HG03575 (cell line): ENCODE data around the gene GALK1.
A peak's percentile ranks its signal among the peaks of the same experiment; 100 is the strongest.
"Not testable (repeated sequence)": the region's sequence is repeated elsewhere in the genome, so short reads cannot be mapped to it uniquely, and the experiment has no call there.

Source experiments
- ATAC-seq: cut with Tn5 transposase; IDR thresholded peaks from one replicate; pipeline ENCODE4 v1.9.1; 2021; ENCODE audit not compliant: unreplicated experiment, insufficient number of reproducible peaks, low FRiP score; ENCODE audit errors: extremely low read depth

GALK1 gene

DNA sequence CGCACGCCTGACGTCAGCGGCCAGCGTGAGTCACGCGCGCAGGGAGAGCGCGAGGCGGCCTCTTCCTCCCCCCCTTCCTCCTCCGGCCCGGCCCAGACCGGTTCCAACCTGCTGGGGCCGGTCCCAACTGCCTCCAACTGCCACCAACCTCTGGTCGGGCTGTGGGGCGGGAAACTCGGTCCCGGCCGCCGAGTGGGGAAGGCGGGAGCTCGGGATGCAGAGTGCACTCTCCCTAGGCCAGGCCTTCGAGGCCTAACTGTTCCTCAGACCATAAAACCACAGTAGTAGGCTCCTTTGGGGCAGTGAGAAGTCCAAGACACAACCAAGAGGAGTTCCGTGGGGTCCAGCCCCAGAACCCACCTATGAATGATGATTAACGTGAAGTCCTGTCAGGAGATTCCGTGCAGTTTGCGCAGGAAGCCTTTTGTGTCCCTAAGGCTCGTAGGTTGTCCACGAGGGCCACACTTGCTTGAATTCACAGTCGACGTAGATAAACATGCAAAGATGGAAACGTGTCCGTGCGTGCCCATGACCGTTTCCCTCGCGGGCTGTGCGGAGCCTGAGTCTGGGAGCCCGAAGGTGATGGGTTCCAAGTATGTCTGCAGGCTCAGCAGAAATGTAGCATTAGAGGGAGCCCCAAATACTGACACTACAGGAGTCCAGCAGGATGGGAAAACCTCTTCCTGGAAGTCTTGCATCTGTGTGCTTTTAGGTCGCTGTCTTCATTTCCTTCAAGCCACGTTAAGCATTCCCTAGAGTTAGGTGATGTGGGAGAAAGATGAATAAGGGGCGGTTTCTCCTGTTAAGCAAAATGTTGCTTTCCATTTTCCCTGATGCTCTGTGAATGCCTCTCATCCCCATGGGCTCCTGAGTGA, 20.3 kb upstream of the GALK1 start:
- ATAC-seq, result no peak

DNA sequence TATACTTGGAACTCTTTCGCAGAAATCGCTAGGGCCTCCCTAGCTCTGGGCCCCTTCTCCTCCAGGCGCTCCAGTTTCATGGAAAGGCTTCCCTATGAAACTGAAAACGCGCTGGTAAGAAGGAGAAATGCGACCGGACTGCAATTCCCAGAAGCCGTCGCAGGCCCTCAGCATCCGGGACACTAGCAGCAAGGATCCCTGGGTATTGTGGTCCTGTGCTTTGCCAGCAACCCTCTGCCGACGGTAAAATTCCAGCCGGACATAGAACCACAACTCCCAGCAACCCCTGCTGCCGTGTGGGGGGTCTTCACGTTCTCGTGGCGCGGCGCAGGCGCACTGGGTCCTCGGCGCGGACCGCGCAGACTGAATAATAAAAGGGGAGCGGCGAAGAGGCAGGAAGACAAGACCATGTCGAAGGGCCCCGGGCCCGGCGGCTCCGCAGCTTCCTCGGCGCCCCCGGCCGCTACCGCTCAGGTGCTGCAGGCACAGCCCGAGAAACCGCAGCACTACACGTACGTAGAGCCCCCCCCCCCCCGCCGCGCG, 19.6 kb upstream of the GALK1 start, which contains the start of gene UNK:
TSS of gene UNK (plus strand) at position 334 of the 543 bp plus-strand sequence. CDS start at position 409, 75 bp downstream.
- ATAC-seq, result no peak

DNA sequence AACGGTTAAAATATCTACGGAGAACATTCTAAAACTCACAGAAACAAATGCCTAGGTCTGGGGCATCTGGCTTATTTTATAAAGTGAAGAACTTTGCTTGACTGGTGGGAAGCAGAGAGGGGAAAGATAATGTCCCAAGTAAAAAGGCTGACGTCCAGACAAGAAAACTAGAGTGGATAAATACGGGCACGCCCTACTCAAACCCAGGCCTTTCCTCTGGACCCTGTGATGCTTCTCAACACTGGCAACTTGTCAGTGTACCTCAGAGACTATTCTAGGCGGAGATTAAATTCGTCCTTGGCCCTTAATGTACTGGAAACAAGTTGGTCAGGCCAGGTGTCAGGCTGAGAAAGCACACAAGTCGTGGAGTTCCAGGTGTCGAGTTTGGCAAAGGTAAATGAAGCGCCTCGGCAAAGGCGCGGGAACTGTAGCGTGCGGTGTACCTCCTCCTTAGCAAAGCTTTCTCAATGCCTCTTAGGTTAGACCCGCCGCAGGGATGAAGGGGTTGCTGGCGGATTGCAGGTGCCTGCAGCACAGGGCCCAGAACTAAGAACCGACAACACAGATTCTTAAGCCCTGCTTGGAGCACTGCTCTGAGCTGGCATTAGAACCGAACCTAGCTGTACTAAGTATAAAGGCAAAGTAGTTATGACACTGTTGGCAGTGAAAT, 18.9 kb upstream of the GALK1 start:
- ATAC-seq, result no peak

DNA sequence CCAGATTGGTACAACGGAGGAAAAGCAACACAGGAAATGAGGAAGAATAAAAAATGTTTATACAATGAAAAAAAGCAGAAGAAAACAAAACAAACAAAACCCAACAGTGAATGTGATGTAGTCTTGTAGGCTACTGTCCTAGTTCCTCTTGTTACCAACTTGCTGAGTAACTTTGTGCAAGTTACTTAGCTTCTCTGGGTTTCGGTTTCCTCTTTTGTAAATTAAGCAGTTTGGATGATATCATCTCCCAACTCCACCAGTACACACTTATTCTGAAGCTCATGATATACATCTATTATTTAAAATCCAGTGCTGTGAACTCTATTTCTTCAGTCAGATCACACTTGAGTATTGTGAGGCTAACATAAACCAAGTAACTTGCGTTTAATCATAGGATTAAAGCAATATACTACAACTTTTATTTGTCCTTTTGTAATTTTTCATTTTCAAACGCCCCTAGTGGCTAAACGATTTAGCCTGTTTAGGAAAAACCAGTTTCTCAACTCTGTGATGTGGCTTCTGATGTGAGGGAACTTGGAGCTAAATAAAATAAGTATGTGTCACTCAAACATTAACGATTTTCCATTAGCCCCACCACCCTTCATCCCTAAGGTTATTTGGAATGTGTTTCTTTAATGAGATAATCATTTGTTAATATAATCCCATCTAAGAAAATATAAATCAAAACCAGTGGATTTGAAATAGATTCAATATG, 18.2 kb upstream of the GALK1 start:
- no peak for ATAC-seq

DNA sequence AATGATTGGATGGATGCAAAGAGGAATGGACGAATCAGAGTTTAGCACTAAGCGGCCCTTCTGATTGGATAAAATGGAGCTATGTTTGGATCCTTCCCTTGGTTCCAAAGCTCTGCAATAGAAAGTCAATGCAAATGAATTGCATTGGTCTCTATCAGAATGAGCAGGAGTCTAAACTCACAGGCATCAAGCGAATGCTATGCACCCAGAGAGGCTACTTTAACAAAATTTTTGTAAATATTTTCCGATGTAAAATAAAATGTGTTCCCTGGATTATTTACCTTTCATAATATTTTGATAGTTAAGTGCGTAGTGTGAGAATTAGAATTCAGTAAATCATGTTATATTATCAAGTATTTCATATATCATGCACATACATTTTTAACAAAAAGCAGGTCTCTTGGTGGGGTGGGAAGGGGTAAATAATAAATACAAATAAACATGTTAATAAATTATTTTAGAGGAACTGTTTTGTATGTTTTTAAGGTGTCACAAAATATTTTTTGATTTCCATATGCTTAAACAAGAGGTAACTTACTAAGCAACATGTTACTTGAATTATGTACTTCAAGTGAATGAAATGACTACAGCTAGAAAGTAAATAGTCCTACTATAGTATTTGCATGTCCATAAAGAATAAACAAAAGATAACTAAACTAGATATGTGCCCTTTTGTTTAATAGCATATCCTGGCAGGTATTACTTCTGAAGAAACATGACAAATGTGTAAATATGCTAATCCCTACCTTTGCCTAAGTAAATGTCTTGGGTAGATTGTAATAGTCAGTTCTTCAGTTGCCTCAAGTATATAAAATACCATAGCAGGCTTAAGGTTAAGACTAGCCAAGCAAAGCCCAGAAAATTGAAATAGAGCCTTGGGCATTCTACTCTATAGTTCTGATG, 15.2 kb upstream of the GALK1 start:
- ATAC-seq, result no peak

DNA sequence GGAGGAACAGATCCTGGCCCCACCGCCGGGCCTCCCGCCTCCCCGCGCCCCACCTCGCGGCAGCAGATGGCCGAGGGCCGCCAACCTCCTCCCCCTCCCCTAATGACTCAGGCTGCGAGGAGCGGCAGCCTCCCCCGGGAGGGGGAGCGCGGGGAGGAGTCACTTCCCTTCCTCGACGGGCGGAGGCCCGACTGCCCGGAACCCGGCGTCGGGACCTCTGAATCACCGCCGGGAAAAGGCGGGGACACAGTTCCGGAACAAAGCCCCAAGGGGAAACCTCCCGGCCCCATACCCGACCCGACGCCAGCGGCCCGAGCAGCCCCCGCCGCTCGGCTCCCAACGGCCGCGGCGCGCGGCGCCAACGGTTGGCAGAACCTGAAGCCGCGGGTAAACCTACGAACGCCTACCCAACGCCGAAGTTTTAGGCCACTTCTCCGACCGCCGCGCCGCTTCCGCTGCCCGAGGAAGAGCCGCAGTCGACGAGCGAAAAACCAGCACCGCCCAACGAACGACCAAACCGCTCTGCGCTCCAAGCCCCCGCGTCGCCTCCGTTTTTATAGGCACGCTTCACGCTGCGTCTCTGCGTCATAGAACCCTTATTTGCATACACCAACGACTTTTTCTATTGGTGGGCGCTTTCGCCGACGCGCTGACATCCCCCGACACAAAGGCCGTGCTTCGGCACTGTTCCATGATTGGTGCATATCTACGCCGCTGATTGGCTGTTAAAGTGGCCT, 14.4 kb upstream of the GALK1 start:
- peak; percentile 47 for ATAC-seq

DNA sequence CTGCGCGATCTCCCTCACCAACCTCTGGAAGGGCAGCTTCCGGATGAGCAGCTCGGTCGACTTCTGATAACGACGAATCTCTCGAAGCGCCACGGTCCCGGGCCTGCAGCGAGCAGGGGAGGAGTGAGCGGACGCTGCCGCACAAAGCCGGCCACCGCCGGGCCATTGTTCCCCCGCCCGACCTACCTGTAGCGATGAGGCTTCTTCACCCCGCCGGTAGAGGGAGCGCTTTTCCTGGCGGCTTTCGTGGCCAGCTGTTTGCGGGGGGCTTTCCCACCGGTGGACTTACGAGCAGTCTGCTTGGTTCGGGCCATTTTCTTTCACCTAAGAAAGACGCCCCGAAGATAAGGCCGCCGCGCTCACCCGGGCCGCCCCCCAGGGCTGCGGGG, 13.9 kb upstream of the GALK1 start:
- no peak for ATAC-seq

DNA sequence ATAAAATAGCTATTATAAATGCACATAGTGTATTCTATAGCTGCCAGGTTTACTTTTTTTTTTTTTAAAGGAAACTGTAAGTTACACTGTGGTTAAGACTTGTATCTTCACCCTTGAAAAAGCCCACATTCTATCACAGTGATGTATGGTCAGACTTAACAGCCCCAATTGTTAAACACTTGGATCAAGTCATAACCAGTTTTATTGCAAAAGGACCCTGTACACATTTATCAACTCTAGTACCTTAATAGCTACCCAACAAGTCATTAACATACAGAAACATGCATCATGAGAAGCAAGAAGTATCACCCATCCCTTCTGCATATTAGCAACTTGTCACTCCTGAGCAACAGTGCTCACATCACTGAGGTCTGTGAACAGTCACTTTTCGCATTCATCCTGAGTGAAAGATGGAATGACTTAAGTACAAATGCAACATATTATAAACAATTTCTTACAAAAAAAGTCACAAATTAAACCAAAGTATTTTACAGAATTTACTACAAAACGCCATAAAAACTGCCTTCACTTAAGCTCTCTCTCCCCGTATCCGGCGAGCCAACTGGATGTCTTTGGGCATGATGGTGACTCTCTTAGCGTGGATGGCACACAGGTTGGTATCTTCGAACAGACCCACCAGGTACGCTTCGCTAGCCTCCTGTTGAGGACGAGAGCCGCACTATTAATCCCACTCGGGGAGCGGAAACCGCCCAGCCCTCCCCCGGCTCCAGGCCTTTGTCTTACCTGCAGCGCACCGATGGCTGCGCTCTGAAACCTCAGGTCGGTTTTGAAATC, 13.3 kb upstream of the GALK1 start:
- ATAC-seq, result not testable (repeated sequence)

DNA sequence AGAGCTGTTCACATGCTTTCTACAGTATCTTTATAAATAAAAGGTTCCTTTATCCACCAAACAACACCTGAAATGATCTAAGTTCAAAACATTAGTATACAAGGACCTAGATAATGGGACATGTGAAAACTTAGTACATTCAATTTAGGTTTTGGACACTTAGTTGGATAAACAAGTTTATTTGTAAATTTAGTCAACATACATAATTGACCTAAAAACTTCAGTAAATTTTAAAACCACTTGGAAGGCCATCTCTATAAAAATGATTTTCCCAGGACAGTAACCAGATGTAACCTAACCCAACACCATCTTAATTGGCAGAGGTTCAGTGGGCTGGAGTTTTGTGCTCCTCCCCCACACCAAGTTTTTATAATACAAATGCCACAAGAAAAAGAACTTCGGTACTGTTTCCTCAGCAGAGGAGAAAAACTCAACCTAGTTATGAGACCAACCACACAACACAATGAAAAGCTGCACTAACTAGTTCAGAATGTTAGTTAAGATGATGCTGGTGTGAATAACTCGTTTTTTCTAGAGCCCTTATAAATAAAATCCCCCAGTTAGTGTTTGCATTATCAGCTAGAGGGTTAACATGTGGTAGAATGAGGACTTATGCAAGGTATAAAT, 12.4 kb upstream of the GALK1 start:
- no peak for ATAC-seq

DNA sequence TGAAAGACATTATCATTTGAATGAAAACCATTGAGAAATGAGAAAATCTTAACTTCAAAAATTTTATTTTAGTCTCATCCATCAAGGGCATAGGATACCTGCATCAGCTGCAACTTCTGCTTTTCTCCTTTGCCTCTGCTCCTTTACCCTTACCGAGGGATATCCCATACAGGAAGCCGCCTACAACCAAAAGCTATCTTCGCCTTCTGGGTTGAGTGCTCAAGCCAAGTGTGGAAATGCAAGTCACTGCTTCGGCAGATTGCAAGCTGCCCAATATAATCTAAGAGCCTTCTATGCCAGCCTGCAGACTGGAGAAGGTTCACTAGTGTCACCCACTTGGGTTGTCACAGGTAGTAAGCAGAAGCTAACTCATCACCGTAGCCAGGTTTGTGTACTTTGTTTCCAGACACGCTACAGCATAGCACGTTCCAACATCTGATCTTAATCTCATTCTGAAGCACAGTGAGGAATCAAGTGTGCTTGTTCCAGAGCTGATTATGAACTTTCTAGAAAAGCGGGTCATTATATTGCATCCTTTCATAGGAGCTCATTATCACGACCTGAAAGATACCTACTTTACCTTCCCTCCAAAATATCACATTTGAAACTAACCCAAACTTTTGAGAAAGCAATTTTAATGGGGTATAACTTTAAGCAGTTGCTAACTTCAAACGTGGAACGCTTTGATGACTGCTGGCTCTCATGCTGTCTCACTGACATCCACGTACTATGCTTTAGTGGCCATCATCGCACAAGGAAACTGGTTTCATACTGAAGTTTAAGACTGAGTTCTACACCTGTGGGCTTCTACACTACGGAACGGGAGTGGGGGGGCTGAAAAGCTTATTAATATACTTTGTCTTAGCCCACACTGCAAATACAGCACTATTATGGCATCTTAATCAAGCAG, 11.6 kb upstream of the GALK1 start:
- ATAC-seq, result no peak

DNA sequence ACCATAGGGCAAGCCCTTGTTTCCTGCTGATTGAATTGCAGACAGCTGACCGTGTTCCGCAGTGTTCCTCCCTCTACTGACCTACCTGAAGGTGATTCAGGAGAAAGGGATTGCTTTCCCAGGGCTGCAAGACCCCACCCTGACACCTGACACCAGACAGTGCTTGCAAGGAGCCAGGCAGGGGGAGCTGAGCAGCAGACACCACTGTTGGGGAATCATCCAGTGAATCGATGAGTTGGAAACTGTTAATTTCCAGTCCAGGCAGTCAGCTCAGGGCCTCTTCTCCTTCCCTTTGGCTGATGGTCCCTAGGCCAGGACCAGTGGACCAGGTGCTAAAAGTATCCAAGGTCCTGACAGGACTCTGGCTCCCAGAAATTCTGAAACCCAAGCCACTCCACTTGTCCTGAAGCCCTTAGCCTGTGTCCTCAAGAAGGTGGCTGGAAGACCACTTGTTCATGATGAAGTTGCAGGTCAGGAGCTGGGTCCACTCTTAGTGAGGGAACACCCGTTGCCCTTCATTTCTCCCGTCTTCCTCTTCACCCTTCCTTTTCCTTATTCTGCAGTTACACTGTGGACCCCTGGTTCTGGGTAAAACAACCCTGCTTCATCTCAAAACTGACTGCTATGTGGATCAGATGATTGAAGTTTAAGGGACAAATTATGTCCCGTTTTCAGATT, 10.1 kb upstream of the GALK1 start:
- ATAC-seq, result no peak

DNA sequence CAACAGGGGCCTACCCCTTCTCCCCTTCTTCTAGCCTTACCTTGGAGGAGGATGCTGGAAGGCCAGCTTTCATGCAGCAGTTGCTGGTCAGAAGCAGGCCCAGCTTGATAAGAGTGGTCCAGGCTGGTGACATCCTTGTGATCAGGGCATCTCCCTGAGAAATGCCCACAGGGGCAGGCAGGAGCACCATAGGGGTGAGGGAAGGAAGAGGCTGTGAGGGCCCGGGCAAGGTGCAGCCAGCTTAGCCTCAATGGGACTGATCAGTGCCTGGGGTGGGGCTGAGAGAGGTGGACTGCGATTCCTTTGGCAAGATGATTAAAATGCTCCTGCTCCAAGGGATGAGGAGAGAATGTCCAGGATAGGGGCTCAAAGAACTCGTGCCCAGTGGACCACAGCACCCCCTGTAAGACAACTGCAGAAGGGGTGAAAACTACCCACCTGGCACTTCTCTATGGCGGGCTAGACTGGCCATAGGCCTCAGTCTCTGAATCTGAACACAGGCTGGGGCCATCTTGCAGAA, 9.5 kb upstream of the GALK1 start:
- no peak for ATAC-seq

DNA sequence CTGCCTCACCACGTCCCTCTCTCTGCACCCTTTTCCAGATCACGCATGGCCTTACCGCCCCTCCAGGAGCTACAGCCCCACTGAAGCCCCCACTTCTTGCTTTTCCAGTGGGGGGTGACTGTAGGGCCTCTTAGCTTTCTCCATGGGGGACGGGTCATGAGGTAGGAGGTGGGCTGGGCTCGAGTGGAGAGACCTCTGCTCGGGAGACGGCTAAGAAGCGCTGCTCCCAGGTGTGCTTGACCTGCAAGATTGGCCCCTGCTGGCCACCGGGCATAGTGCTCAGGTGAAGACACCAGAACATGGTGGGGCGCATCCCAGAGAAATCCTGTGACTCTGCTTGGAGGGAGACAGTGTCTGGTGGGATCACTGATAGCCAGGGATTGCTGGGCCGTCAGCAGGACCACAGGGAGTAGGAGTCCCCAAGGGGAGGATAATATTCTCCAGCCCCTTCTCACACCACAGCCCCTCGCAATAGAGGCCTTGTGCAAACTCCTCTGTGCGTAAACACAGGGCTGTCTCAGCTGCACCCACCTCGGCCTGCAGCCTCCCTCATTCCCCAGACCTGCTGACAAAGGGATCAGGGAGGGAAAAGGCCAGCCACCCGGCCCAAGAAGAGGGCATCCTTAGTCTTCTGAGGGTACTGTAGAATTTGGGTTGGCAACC, 8.9 kb upstream of the GALK1 start:
- no peak for ATAC-seq

DNA sequence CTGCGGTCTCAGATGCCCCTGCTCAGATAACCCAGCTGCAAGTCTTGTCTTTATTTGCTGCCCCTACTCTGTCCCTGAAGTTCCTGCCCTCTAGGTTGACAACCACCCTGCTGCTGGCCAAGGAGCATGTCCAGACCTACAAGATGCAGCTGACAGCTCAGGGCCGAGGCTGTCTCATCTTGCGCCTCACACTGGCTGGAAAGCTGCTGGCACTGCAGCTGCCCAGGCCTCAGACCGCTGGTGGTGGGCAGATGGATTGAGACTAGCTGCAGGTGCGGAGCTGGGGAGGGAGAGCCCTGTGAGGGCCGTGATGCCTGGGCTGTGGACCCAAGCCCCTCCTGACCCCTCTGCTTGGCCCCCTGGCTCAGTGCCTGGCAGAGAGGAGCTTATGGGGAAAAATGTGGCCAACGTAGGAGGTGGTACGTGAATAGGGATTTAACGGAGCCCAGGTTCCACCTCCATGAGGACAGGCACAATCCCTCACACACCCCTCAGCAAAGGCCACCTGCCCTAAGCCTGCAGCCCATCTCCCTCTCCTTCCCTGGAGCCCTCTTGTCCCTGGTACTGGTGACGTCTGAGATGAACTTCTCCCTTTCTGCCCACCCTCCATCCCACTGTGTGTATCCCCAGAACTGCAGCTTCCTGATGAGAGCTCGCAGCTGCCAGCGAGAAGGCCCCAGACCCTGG, 8.3 kb upstream of the GALK1 start:
- no peak for ATAC-seq
